Measurements from ENCODE around the gene CC2D2A.
"Not testable (repeated sequence)": the region's sequence is repeated elsewhere in the genome, so short reads cannot be mapped to it uniquely, and the experiment has no call there.

DNA sequence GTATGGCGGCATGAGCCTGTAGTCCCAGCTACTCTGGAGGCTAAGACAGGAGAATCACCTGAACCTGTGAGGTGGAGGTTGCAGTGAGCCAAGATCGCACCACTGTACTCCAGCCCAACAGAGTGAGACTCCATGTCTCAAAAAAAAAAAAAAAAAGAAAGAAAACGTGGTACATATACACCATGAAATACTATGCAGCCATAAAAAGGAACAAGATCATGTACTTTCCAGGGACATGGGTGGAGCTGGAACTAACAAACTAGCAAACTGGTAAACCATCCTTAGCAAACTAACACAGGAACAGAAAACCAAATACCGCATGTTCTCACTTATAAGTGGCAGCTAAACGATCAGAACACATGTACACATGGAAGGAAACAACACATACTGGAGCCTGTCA lies 147.7 kb downstream of the CC2D2A start:
- not testable (repeated sequence) for TF ChIP-seq CTCF (IDR thresholded peaks at IDR 0.05; ENCODE audit: insufficient read depth, low read length)
- TF ChIP-seq, protein P1, sequence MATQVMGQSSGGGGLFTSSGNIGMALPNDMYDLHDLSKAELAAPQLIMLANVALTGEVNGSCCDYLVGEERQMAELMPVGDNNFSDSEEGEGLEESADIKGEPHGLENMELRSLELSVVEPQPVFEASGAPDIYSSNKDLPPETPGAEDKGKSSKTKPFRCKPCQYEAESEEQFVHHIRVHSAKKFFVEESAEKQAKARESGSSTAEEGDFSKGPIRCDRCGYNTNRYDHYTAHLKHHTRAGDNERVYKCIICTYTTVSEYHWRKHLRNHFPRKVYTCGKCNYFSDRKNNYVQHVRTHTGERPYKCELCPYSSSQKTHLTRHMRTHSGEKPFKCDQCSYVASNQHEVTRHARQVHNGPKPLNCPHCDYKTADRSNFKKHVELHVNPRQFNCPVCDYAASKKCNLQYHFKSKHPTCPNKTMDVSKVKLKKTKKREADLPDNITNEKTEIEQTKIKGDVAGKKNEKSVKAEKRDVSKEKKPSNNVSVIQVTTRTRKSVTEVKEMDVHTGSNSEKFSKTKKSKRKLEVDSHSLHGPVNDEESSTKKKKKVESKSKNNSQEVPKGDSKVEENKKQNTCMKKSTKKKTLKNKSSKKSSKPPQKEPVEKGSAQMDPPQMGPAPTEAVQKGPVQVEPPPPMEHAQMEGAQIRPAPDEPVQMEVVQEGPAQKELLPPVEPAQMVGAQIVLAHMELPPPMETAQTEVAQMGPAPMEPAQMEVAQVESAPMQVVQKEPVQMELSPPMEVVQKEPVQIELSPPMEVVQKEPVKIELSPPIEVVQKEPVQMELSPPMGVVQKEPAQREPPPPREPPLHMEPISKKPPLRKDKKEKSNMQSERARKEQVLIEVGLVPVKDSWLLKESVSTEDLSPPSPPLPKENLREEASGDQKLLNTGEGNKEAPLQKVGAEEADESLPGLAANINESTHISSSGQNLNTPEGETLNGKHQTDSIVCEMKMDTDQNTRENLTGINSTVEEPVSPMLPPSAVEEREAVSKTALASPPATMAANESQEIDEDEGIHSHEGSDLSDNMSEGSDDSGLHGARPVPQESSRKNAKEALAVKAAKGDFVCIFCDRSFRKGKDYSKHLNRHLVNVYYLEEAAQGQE (IDR thresholded peaks at IDR 0.05; ENCODE audit: insufficient replicate concordance, low read depth): not testable (repeated sequence)

Measured in HL-60 (cell line).